ENCODE measurements around the gene PTK6. TPM values are rescaled to one million over a fixed set of nuclear protein-coding genes. Genes with fewer than 3 reads are reported as not detected.

The PTK6 gene
- total and polyA plus RNA-seq, 7 donors: 0.28 to 80.7 (median 59.5) TPM; not detected in 2

DNA sequence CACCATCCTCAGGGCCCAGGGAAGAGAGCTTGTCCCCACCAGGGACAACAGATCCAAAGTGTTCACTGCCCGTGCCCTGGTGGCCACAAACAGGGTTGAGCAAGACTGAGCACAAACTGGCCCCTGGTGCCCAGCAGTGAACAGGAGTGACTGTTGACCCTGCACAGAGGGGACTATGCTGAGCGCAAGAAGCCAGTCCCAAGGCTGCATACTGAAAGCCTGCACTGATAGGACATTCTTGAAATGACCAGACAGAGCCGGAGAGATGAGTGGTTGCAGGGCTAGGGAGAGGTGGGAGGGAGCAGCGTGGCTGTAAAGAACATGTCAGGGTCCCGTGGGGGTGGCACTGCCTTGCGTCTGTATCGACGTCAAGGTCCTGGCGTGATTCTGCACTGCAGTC lies 13.9 kb upstream of the PTK6 start:
- Histone ChIP-seq H3K9me3 (no peaks in the 10 kb centered on the region), H3K27me3 (peaks cover 10 to 80% (median 67%) of the 10 kb centered on the region in 3 donors), H3K27ac (no peak overlapping the region), H3K4me3 (no peak overlapping the region), H3K36me3 (no peaks in the 10 kb centered on the region), H3K4me1 (peaks cover 0 to 14% (median 11%) of the 10 kb centered on the region in 4 donors)
- no peak for TF ChIP-seq EP300 (IDR thresholded peaks at IDR 0.05)
- TF ChIP-seq CTCF (IDR thresholded peaks at IDR 0.05): no peak
- no peak for TF ChIP-seq POLR2A (IDR thresholded peaks at IDR 0.05)
- TF ChIP-seq POLR2AphosphoS5 (IDR thresholded peaks at IDR 0.05): no peak
- 65 to 69% methylated on average over 9 of the region's 9 CpGs for WGBS, 2 donors
- intact Hi-C loops (cut with DNase I): no loop called here
- DNase-seq: no peak

DNA sequence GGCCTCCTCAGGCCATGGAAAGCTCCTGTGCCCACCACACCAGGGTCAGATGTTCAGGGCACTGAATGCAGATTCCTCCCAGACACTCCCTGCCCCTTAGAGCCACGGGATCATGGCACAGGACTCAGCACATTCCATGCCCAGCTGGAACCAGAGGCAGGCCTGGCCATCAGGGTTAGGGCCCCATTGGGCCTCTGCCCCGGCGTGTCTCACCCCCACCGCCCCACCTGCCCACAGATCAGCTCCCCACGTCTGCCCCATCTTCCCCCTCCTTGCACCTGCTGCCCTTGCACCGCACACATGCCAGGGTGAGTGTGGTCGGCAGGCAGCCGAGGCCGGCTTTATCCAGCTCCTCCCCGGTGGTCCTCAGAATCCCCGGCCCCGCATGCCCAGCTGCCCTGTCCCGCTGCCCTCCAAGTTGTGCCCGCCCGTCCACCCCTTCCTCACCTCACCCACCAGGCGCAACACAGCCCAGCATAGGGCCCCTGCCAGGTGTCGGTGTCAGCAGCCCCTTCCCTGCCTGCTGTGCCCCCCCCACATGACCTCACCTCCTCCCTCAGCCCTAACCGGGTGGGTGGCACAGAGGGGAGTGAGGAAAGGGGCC lies 12.6 kb upstream of the PTK6 start:
- Histone ChIP-seq H3K27me3 (peaks cover 10 to 82% (median 72%) of the 10 kb centered on the region in 3 donors), H3K9me3 (no peaks in the 10 kb centered on the region), H3K36me3 (no peaks in the 10 kb centered on the region), H3K4me1 (peaks cover 0 to 14% (median 11%) of the 10 kb centered on the region in 4 donors), H3K4me3 (no peak overlapping the region), H3K27ac (no peak overlapping the region)
- 77 to 84% methylated on average over 18 of the region's 18 CpGs for WGBS, 2 donors
- intact Hi-C loops (cut with DNase I): no loop called here
- DNase-seq: no peak
- no peak for TF ChIP-seq POLR2AphosphoS5 (IDR thresholded peaks at IDR 0.05)
- no peak for TF ChIP-seq CTCF (IDR thresholded peaks at IDR 0.05)
- TF ChIP-seq POLR2A (IDR thresholded peaks at IDR 0.05): no peak
- no peak for TF ChIP-seq EP300 (IDR thresholded peaks at IDR 0.05)

- Histone ChIP-seq H3K36me3 (no peaks in the 10 kb centered on the region), H3K9me3 (no peaks in the 10 kb centered on the region), H3K4me3 (no peak overlapping the region), H3K27me3 (peaks cover 4 to 82% (median 68%) of the 10 kb centered on the region in 3 donors), H3K4me1 (peaks cover 0 to 8% (median 7%) of the 10 kb centered on the region in 4 donors), H3K27ac (no peak overlapping the region)
- intact Hi-C loops (cut with DNase I): no loop called here
- TF ChIP-seq POLR2AphosphoS5 (IDR thresholded peaks at IDR 0.05): no peak
- no peak for DNase-seq
- 22 to 29% methylated on average over 19 to 24 of the region's 25 CpGs for WGBS, 2 donors
Observed at GRCh38 chr20:63549019-63549418, 11.8 kb upstream of the PTK6 start.

DNA sequence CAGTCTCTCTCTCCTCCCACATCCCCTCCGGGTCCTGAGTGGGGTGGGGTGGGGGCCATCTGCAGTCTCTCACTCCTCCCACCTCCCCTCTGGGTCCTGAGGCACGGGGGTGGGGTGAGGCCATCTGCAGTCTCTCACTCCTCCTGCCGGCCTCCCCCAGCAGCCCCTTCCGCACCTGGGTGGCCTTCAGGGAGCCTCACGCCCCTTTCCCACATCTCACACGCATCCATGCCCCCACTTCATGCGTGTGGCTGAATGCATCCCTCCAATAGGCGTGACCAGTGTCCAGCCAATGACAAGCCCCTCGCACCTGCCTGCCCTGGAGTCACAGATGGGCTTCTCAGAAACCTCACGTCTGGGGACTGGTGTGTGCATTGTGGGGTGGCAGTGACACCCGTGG lies 11.4 kb upstream of the PTK6 start:
- H3K4me1 ChIP-seq: peaks cover 0 to 3% (median 2%) of the 10 kb centered on the region in 4 donors
- 39 to 42% methylated on average over 11 of the region's 11 CpGs for WGBS, 2 donors

More for the DNA sequence above, 11.4 kb upstream of the PTK6 start:
- Histone ChIP-seq H3K4me3 (no peak overlapping the region), H3K9me3 (no peaks in the 10 kb centered on the region), H3K27ac (no peak overlapping the region), H3K27me3 (peaks cover 3 to 79% (median 63%) of the 10 kb centered on the region in 3 donors), H3K36me3 (no peaks in the 10 kb centered on the region)
- intact Hi-C loops (cut with DNase I): no loop called here
- TF ChIP-seq CTCF (IDR thresholded peaks at IDR 0.05) (no peak), POLR2A (IDR thresholded peaks at IDR 0.05) (no peak), EP300 (IDR thresholded peaks at IDR 0.05) (no peak), POLR2AphosphoS5 (IDR thresholded peaks at IDR 0.05) (no peak)
- DNase-seq: no peak

Measured in sigmoid colon (tissue), 7 donors.